ENCODE data around the gene TNS4. TPM values are rescaled to one million over a fixed set of nuclear protein-coding genes. Genes with fewer than 3 reads are reported as not detected.

TNS4 gene
- total RNA-seq, 1 donor from 2014 or later = not detected

- no peak for DNase-seq (ENCODE audit: low read depth, low spot score)
- no peak overlapping the region for H3K27ac Mint-ChIP-seq (ENCODE audit: unreplicated experiment)
Measured at GRCh38 chr17:40471846-40472732, 29.3 kb downstream of the TNS4 start.

GRCh38 chr17:40470932-40471828 is 30.2 kb downstream of the TNS4 start:
- TF ChIP-seq CTCF (conservative IDR thresholded peaks at IDR 0.05) = no peak
- Mint-ChIP-seq H3K9me3 (peaks cover 8% of the 10 kb centered on the region), H3K36me3 (ENCODE audit: low read depth) (peaks cover 5% of the 10 kb centered on the region), H3K27ac (ENCODE audit: unreplicated experiment) (peak overlapping the region; percentile 75), H3K4me1 (peaks cover 9% of the 10 kb centered on the region), H3K27me3 (ENCODE audit: low read depth) (peaks cover 2% of the 10 kb centered on the region), H3K4me3 (peak overlapping the region; percentile 38)
- no peak for DNase-seq (ENCODE audit: low read depth, low spot score)

More at GRCh38 chr17:40471846-40472732, 29.3 kb downstream of the TNS4 start:
- Mint-ChIP-seq H3K36me3 (ENCODE audit: low read depth) (peaks cover 5% of the 10 kb centered on the region), H3K4me1 (peaks cover 9% of the 10 kb centered on the region), H3K27me3 (ENCODE audit: low read depth) (peaks cover 2% of the 10 kb centered on the region), H3K4me3 (no peak overlapping the region), H3K9me3 (peaks cover 8% of the 10 kb centered on the region)
- no peak for TF ChIP-seq CTCF (conservative IDR thresholded peaks at IDR 0.05)

GRCh38 chr17:40469805-40470675 is 31.4 kb downstream of the TNS4 start:
- Mint-ChIP-seq H3K36me3 (ENCODE audit: low read depth) (peaks cover 5% of the 10 kb centered on the region), H3K9me3 (peaks cover 8% of the 10 kb centered on the region), H3K4me3 (no peak overlapping the region), H3K27ac (ENCODE audit: unreplicated experiment) (no peak overlapping the region), H3K27me3 (ENCODE audit: low read depth) (no peaks in the 10 kb centered on the region), H3K4me1 (peaks cover 9% of the 10 kb centered on the region)
- TF ChIP-seq CTCF (conservative IDR thresholded peaks at IDR 0.05) = no peak
- DNase-seq (ENCODE audit: low read depth, low spot score) = no peak

- no peak overlapping the region for H3K27ac Mint-ChIP-seq (ENCODE audit: unreplicated experiment)
- TF ChIP-seq CTCF (conservative IDR thresholded peaks at IDR 0.05) = no peak
- peaks cover 13% of the 10 kb centered on the region for H3K4me1 Mint-ChIP-seq
- no peaks in the 10 kb centered on the region for H3K27me3 Mint-ChIP-seq (ENCODE audit: low read depth)
- peaks cover 5% of the 10 kb centered on the region for H3K36me3 Mint-ChIP-seq (ENCODE audit: low read depth)
- no peak overlapping the region for H3K4me3 Mint-ChIP-seq
- DNase-seq (ENCODE audit: low read depth, low spot score) = no peak
- peaks cover 8% of the 10 kb centered on the region for H3K9me3 Mint-ChIP-seq
Measured at GRCh38 chr17:40468560-40468959, 32.9 kb downstream of the TNS4 start.
